ENCODE data around the gene ATG7.

ATG7 gene

DNA sequence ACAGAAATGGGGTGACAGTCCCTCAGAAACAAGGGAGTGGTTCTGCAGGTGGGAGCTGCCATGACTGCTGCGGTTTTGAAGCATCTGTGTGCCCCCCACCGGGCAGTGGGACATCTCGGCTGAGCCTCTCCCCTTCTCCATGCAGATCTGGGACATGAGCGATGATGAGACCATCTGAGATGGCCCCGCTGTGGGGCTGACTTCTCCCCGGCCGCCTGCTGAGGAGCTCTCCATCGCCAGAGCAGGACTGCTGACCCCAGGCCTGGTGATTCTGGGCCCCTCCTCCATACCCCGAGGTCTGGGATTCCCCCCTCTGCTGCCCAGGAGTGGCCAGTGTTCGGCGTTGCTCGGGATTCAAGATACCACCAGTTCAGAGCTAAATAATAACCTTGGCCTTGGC lies 282.5 kb downstream of the ATG7 start:
- Histone ChIP-seq H3K27ac (ENCODE audit: low read length) (no peak overlapping the region), H3K4me2 (ENCODE audit: insufficient read depth, low read length) (no peak overlapping the region), H3K27me3 (ENCODE audit: insufficient read depth, low read length, poor library complexity) (no peaks in the 10 kb centered on the region), H3K9ac (ENCODE audit: low read depth, low read length) (no peak overlapping the region), H3K4me1 (ENCODE audit: insufficient read depth, low read length) (no peaks in the 10 kb centered on the region), H3K4me3 (ENCODE audit: low read depth in 1 of 2, low read length in 2 of 2) (no peak overlapping the region), H2AFZ (ENCODE audit: low read depth, low read length) (no peak overlapping the region), H3K36me3 (ENCODE audit: insufficient read depth, low read length) (peaks cover 68% of the 10 kb centered on the region), H4K20me1 (ENCODE audit: insufficient read depth, low read length) (peaks cover 69% of the 10 kb centered on the region), H3K9me3 (ENCODE audit: insufficient read depth, low read length, severe bottlenecking) (no peaks in the 10 kb centered on the region), H3K79me2 (ENCODE audit: insufficient read depth, low read length) (peaks cover 24% of the 10 kb centered on the region)
- no peak for TF ChIP-seq EZH2 (IDR thresholded peaks at IDR 0.05; ENCODE audit: borderline replicate concordance, low read depth, low read length, severe bottlenecking)
- TF ChIP-seq, protein P1, sequence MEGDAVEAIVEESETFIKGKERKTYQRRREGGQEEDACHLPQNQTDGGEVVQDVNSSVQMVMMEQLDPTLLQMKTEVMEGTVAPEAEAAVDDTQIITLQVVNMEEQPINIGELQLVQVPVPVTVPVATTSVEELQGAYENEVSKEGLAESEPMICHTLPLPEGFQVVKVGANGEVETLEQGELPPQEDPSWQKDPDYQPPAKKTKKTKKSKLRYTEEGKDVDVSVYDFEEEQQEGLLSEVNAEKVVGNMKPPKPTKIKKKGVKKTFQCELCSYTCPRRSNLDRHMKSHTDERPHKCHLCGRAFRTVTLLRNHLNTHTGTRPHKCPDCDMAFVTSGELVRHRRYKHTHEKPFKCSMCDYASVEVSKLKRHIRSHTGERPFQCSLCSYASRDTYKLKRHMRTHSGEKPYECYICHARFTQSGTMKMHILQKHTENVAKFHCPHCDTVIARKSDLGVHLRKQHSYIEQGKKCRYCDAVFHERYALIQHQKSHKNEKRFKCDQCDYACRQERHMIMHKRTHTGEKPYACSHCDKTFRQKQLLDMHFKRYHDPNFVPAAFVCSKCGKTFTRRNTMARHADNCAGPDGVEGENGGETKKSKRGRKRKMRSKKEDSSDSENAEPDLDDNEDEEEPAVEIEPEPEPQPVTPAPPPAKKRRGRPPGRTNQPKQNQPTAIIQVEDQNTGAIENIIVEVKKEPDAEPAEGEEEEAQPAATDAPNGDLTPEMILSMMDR (IDR thresholded peaks at IDR 0.05; ENCODE audit: borderline replicate concordance, extremely low read depth, low read length, poor library complexity, severe bottlenecking): no peak
- DNase-seq (no peak), ATAC-seq (ENCODE audit: insufficient read depth, low read depth) (no peak)

DNA sequence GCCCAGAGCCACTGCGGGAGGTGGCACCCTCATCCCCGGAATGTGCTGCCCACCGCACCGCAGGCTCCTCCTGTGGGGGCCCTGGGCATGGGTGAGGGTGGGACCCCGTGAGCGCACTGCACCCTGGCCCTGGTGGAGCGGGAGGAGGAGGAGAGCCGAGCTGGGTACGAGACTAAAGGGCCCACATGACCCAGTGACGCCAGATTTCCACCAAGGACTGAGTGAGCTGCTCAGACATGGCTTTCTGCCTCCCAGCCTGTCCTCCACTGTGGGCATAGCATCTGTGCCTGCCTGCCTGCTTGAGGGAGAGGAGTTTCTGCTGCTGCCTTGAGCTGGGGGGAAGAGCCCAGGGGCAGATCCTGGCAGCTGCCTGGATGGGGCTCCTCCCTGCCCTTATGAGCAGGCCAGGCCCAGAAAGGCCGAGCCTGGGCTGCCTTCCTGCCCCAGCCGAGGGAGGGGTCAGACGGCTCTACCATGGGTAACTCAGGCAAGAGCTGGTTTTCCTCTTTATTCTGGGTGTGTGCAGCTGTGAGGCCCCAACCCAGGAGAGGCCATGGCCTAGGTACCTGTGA lies 283.1 kb downstream of the ATG7 start:
- DNase-seq (no peak), ATAC-seq (ENCODE audit: insufficient read depth, low read depth) (no peak)
- Histone ChIP-seq H3K9me3 (ENCODE audit: insufficient read depth, low read length, severe bottlenecking) (no peaks in the 10 kb centered on the region), H3K9ac (ENCODE audit: low read depth, low read length) (no peak overlapping the region), H3K27ac (ENCODE audit: low read length) (no peak overlapping the region), H3K4me1 (ENCODE audit: insufficient read depth, low read length) (no peaks in the 10 kb centered on the region), H2AFZ (ENCODE audit: low read depth, low read length) (no peak overlapping the region), H3K79me2 (ENCODE audit: insufficient read depth, low read length) (peaks cover 30% of the 10 kb centered on the region), H3K4me3 (ENCODE audit: low read depth in 1 of 2, low read length in 2 of 2) (no peak overlapping the region), H3K4me2 (ENCODE audit: insufficient read depth, low read length) (no peak overlapping the region), H3K27me3 (ENCODE audit: insufficient read depth, low read length, poor library complexity) (no peaks in the 10 kb centered on the region), H4K20me1 (ENCODE audit: insufficient read depth, low read length) (peaks cover 74% of the 10 kb centered on the region), H3K36me3 (ENCODE audit: insufficient read depth, low read length) (peaks cover 75% of the 10 kb centered on the region)
- TF ChIP-seq, protein P1 (IDR thresholded peaks at IDR 0.05; ENCODE audit: borderline replicate concordance, extremely low read depth, low read length, poor library complexity, severe bottlenecking): no peak

DNA sequence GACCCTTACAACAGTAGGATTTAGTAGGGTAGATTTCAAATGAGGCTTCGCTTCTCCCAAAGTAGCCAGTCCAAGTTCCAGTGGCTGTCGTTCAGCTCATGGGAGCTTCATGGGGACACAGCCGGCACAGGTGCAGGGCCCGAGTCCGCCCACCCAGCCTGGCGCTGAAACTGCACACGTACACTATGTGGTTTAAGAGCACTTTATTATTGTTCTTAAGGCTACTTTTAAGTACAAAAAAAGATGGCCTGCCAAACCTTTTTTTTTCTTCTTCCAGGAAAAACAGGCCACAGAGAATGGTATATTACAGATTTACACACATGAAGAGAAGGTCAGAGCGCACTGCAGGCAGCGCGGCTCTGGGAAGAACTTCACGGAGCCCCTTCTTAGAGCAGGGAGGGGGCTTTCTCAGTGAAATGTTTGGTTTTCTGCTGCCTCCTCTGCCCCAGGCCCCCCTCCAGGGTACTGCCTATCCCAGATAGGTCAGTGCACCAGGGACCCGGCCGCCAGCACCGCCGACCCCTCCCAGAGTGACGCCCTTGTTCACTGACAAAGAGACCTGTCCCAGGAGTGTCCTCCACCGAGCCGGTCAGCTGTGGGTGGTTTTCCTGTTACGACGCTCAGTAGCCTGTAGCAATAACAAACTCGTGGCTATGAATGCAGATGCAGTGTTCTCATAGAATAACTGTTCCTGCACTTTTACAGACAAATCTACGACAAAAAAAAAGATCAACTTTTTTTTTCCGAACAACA lies 283.9 kb downstream of the ATG7 start:
- no peak overlapping the region for H3K9ac ChIP-seq (ENCODE audit: low read depth, low read length)
- no peak overlapping the region for H3K4me3 ChIP-seq (ENCODE audit: low read depth in 1 of 2, low read length in 2 of 2)
- H3K27me3 ChIP-seq (ENCODE audit: insufficient read depth, low read length, poor library complexity): no peaks in the 10 kb centered on the region
- no peak overlapping the region for H3K4me2 ChIP-seq (ENCODE audit: insufficient read depth, low read length)
- ATAC-seq (ENCODE audit: insufficient read depth, low read depth) (no peak), DNase-seq (no peak)
- H3K9me3 ChIP-seq (ENCODE audit: insufficient read depth, low read length, severe bottlenecking): no peaks in the 10 kb centered on the region
- no peak overlapping the region for H2AFZ ChIP-seq (ENCODE audit: low read depth, low read length)
- no peak overlapping the region for H3K27ac ChIP-seq (ENCODE audit: low read length)
- H4K20me1 ChIP-seq (ENCODE audit: insufficient read depth, low read length): peaks cover 82% of the 10 kb centered on the region
- TF ChIP-seq EZH2 (IDR thresholded peaks at IDR 0.05; ENCODE audit: borderline replicate concordance, low read depth, low read length, severe bottlenecking): no peak
- TF ChIP-seq, protein P1 (IDR thresholded peaks at IDR 0.05; ENCODE audit: borderline replicate concordance, extremely low read depth, low read length, poor library complexity, severe bottlenecking): no peak
- peaks cover 38% of the 10 kb centered on the region for H3K79me2 ChIP-seq (ENCODE audit: insufficient read depth, low read length)
- peaks cover 82% of the 10 kb centered on the region for H3K36me3 ChIP-seq (ENCODE audit: insufficient read depth, low read length)
- no peaks in the 10 kb centered on the region for H3K4me1 ChIP-seq (ENCODE audit: insufficient read depth, low read length)
